LNCaP clone FGC (cell line): ENCODE measurements around the gene EFCAB3.
A peak's percentile ranks its signal among the peaks of the same experiment; 100 is the strongest.
"Not testable (repeated sequence)": the region's sequence is repeated elsewhere in the genome, so short reads cannot be mapped to it uniquely, and the experiment has no call there.

ENCODE experiments used
- DNase-seq: peaks from one replicate; pipeline ENCODE4 v3.0.0-alpha.2; 2011; ENCODE audit warnings: low read depth
- H3K4me3 ChIP-seq: 2 replicates; pipeline ENCODE4 v1.5.1; 2011; ENCODE audit warnings: mild to moderate bottlenecking, low read depth, low read length, control low read depth
- TF ChIP-seq, protein P1 (sequence below): IDR thresholded peaks from 2 replicates; pipeline ENCODE4 v1.5.1; 2012; ENCODE audit warnings: mild to moderate bottlenecking; ENCODE audit not compliant: control insufficient read depth, insufficient read depth; ENCODE audit errors: extremely low read depth

The EFCAB3 gene

DNA sequence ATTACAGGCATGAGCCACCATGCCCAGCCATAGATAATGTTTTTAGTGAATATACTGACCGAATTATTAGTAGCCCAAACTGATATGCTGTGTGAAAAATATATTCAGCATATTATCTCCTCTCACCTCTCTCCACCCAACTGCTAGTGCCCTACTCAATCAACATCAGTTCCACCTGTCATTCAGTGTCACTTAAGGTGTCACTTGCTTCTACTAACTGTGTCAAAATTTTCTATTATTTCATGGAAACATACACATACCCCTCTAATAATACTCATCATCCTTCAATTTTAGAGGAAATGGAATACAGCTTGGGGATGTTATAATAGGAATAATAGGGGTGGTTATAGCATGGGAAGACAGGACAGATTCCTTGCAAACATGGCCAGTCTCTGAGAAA lies 12.6 kb downstream of the EFCAB3 start:
- DNase-seq, result no peak
- no peak overlapping the region for H3K4me3 ChIP-seq
- TF ChIP-seq, protein P1, sequence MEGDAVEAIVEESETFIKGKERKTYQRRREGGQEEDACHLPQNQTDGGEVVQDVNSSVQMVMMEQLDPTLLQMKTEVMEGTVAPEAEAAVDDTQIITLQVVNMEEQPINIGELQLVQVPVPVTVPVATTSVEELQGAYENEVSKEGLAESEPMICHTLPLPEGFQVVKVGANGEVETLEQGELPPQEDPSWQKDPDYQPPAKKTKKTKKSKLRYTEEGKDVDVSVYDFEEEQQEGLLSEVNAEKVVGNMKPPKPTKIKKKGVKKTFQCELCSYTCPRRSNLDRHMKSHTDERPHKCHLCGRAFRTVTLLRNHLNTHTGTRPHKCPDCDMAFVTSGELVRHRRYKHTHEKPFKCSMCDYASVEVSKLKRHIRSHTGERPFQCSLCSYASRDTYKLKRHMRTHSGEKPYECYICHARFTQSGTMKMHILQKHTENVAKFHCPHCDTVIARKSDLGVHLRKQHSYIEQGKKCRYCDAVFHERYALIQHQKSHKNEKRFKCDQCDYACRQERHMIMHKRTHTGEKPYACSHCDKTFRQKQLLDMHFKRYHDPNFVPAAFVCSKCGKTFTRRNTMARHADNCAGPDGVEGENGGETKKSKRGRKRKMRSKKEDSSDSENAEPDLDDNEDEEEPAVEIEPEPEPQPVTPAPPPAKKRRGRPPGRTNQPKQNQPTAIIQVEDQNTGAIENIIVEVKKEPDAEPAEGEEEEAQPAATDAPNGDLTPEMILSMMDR, result no peak

DNA sequence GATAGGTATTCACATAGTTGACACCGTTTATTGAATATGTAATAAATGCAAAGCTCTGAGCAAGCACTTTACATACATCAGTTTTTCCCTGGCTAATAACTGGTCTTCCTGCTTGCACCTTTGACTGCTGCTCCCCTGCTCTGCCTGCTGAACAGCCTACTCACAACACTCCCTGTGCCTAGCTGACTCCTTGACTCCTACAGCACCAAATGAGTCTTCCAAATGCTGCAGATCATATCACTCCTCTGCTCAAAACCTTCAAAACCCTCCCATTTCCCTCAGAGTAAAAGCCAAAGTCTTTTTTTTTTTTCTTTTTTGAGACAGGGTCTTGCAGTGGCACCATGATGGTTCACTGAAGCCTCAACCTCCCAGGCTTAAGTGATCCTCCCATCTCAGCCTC lies 18.5 kb downstream of the EFCAB3 start:
- no peak for DNase-seq
- TF ChIP-seq, protein P1, result no peak
- H3K4me3 ChIP-seq, result no peak overlapping the region

DNA sequence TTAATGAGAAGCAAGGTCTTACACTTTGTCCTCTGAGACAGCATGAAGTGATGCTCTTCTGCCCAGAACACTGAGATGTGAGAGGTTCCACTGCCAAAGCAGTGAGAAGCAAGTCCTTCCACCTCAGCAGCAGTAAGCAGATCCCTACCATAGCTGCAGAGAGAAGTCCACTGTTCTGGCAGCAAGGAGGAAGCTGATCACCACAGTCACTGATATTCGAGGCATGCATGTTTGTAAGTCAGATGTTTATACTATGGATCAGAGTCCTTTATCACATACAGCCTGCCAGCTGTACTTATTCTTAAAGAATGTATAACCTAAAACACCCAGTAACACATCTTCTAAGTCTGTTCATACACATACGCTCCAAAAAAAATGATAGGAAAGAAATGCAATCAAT lies 25.1 kb downstream of the EFCAB3 start:
- TF ChIP-seq, protein P1, result no peak
- DNase-seq, result no peak
- no peak overlapping the region for H3K4me3 ChIP-seq

DNA sequence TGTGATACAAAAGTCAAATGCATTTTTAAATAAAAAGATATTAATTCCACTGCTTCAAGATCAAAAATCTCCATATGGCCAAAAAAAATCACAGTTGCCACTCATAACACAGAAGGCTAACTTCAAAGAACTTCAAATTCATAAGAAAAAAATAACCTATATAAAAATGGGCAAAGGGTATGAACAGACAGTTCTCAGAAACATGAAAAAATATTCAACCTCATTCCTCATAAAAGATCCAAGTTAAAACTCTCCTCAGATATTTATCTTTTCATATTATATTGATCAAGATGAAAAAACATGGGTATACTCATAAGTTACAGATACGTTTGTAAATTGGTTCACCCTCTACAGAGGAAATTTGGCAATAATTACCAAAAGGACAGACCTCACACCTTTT lies 32.7 kb downstream of the EFCAB3 start:
- not testable (repeated sequence) for DNase-seq, H3K4me3 ChIP-seq

DNA sequence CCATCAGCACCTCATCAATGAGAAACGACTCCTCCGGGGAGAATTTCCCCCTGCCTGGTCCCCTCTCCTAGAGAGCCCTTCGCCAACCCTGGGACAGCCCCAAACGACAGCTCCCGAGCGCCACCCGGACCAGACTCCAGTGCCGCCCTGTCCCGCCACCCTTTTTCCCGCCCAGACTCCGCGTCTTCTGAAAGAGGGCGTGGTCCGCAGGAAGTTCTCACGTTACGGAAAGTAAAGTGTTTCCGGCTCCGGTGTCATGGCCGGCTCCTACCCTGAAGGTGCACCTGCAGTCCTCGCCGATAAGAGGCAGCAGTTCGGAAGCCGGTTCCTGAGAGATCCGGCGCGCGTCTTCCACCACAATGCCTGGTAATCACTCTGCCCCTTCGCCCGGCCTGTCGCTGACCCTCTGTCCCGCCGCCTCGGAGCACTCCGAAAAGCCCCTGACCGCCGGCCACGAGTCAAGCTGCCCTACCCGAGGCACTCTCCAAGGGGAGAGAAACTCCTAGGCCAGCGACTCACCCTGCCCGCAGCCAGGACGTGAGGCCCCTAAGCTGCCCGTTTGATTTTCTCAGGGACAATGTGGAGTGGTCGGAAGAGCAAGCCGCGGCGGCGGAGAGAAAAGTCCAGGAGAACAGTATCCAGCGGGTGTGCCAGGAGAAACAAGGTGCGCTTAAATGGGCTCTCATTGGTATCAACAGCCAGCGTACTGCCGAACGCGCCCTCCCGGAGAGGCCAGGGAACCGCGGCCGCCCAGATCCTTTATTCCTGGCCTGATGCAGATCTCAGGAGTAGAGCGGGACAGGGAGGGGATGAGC lies 43.5 kb downstream of the EFCAB3 start, which contains the start of gene METTL2A:
Gene METTL2A (plus strand): TSS at position 251 of the 815 bp plus-strand sequence. CDS start 6 bp downstream, at position 257.
- TF ChIP-seq, protein P1, result peak; percentile 8; the same call in 1 of the 2 replicates
- DNase-seq, result peak; percentile 81

DNA sequence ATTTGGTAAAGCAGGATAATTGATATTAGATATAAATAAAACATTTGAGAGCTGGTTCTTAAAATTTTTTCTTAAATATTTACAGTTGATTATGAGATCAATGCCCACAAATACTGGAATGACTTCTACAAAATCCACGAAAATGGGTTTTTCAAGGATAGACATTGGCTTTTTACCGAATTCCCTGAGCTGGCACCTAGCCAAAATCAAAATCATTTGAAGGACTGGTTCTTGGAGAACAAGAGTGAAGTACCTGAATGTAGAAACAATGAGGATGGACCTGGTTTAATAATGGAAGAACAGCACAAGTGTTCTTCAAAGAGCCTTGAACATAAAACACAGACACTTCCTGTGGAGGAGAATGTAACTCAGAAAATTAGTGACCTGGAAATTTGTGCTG lies 45.9 kb downstream of the EFCAB3 start:
- not testable (repeated sequence) for H3K4me3 ChIP-seq, DNase-seq

More for the DNA sequence above, 43.5 kb downstream of the EFCAB3 start, which contains the start of gene METTL2A:
- peak within 1 kb of the TSS; percentile 85 for H3K4me3 ChIP-seq

DNA sequence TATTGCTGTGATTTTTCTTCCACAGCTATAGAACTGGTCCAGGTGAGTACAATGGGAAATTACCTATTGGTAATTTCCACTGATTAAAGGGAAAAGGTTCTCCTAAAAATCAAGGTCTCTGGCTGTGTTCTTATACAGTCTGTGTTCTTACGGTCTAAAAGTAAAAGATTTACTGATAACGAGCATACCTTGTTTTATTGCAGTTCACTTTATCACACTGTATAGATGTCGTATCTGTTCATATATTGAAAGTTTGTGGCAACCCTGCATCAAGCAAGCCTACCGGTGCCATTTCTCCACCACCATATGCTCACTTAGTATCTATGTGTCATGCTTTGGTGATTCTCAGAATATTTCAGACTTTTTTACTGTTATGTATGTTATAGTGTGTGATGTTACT lies 54.9 kb downstream of the EFCAB3 start:
- H3K4me3 ChIP-seq, DNase-seq: not testable (repeated sequence)

DNA sequence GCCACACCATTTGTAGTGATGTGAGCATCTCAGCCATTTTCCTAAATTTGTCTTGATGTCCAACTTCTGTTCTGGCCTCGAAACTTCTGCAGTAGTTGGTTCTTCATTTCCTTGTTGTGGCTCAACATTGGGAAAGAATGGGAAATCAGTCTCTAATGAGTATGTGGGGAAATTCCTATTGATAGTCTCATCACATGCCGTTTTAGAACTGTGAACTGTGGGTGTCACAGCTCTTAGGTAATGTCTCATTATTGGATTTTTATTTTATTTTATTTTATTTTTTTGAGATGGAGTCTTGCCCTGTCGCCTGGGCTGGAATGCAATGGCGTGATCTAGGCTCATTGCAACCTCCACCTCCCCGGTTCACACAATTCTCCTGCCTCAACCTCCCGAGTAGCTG lies 60.8 kb downstream of the EFCAB3 start:
- DNase-seq, H3K4me3 ChIP-seq: not testable (repeated sequence)

DNA sequence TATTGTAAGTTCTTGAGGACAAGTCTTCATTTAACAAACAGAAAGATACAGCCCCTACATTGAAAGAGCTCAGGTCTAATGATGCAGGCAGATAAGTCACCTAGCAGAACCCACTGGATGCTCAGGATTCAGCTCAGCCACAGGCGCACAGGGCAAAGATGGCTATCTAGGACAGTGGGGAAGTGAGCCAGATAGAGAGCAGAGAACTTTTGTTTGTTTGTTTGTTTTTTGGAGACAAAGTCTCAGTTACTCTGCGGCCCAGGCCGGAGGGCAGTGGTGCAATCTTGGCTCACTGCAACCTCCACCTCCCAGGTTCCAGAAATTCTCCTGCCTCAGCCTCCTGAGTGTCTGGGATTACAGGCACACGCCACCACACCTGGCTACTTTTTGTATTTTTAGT lies 63.7 kb downstream of the EFCAB3 start:
- H3K4me3 ChIP-seq, result no peak overlapping the region
- TF ChIP-seq, protein P1, result no peak
- no peak for DNase-seq

DNA sequence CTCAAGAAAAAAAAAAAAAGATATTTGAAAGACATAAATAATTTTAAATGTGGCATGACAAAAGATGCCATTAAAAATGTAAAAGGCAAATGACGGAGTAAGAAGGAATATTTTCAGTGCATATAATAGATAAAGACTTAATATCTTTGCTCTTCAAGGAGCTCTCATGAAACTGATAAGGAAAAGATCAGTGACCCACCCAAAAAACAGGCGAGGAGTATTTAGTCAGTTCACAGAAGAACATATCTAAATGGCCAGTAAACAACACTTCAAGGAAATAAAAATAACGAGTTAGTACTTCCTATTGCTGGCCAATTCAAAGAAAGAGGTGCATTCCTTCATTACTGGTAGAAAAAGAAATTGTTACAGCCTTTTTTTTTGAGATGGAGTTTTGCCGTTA lies 65.4 kb downstream of the EFCAB3 start:
- not testable (repeated sequence) for DNase-seq, H3K4me3 ChIP-seq

DNA sequence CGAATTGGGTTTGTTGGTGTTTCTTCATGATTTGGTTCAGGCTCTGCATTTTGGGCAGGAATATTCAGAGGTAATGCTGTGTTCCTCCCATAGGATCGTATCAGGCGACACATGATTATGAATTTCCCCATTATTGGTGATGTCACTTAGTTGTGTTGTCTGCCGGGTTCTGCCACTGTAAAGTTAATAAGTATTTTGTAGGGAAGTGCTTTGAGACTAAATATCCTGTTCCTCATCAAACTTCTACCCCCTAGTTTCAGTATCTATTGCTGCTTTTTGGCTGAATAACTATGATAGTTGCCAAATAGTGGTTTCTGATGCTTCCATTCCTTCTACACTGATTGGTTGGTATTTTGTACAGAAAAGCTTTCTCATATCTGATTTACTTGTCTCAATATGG lies 71.8 kb downstream of the EFCAB3 start:
- not testable (repeated sequence) for H3K4me3 ChIP-seq, DNase-seq

DNA sequence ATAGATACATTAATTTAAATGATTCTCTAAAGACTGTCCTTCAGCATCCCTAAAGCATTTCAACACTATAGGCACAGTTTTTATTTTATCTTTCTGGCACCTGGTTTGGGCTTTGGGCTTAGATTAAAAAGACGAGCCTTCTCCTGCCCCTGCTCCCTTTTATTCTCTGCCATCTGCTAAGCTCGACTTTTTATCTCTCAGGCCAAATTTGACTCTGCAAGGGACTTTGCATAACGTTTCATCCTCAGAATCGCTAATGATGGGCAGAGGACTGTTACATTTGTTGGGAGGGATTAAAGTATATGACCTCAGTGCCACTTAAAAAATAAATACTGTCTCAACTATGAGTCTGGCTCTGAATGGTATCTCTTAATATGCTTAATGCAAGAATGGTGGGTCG lies 72.7 kb downstream of the EFCAB3 start:
- DNase-seq, H3K4me3 ChIP-seq: not testable (repeated sequence)

DNA sequence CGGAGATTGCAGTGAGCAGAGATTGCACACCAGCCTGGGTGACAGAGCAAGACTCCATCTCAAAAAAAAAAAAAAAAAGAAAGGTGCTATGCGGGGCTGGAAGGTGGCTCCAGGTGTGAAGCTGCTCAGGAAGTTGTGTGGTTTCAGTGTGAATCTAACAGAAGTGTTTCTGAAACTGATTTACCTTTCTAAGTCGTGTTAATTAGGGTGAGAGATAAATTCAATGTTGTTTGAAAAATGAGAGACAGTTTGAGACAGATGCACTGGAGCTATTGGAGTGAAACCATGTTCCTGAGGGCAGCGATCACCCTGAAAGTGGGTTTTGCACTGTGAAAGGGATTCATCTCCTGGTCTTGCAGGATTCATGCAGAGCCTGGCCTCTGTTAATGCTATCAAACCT lies 73.3 kb downstream of the EFCAB3 start:
- DNase-seq, H3K4me3 ChIP-seq: not testable (repeated sequence)
